HepG2 (cell line): ENCODE results near the gene SPATA25. TPM values are rescaled to one million over a fixed set of nuclear protein-coding genes. Genes with fewer than 3 reads are reported as not detected.

Experiments used
- AKAP8 ChIP-seq: sonication (generic); formaldehyde crosslinking; IDR thresholded peaks from 2 replicates; pipeline ENCODE4 v1.5.1; 2020; ENCODE audit warnings: mild to moderate bottlenecking, missing genetic modification reagents
- FOSL2 ChIP-seq: sonication (generic); formaldehyde crosslinking; IDR thresholded peaks from 2 replicates; pipeline ENCODE4 v1.4.0; 2020; ENCODE audit warnings: missing genetic modification reagents
- GTF2F1 ChIP-seq: fragments of 150-350 bp; IDR thresholded peaks from 2 replicates; pipeline ENCODE4 v1.6.1; 2014; ENCODE audit warnings: low read length
- HOXA3 ChIP-seq: sonication (generic); formaldehyde crosslinking; IDR thresholded peaks from 2 replicates; pipeline ENCODE4 v1.5.0; 2020; ENCODE audit warnings: missing genetic modification reagents
- HOXD1 ChIP-seq: sonication (generic); formaldehyde crosslinking; IDR thresholded peaks from 2 replicates; pipeline ENCODE4 v1.5.0; 2020; ENCODE audit warnings: missing genetic modification reagents
- PHF8 ChIP-seq: sonication (generic); formaldehyde crosslinking; IDR thresholded peaks from 2 replicates; pipeline ENCODE4 v1.5.0; 2020; ENCODE audit warnings: missing genetic modification reagents
- PRMT3 ChIP-seq: sonication (generic); formaldehyde crosslinking; IDR thresholded peaks from 2 replicates; pipeline ENCODE4 v1.8.1; 2022; ENCODE audit warnings: low read depth, mild to moderate bottlenecking, moderate library complexity, missing genetic modification reagents, borderline replicate concordance
- SALL1 ChIP-seq: sonication (generic); formaldehyde crosslinking; IDR thresholded peaks from 2 replicates; pipeline ENCODE4 v1.8.0; 2022; ENCODE audit warnings: mild to moderate bottlenecking, missing genetic modification reagents
- SMAD1 ChIP-seq: sonication (generic); formaldehyde crosslinking; IDR thresholded peaks from 2 replicates; pipeline ENCODE4 v1.4.0; 2020; ENCODE audit warnings: missing genetic modification reagents, low read depth, mild to moderate bottlenecking, borderline replicate concordance
- SYNCRIP ChIP-seq: fragments of 200-400 bp; formaldehyde crosslinking; IDR thresholded peaks from 2 replicates; pipeline ENCODE4 v1.6.1; 2018; ENCODE audit warnings: mild to moderate bottlenecking, low read depth, low read length; ENCODE audit not compliant: insufficient read depth
- ZNF101 ChIP-seq: sonication (generic); formaldehyde crosslinking; IDR thresholded peaks from 2 replicates; pipeline ENCODE4 v1.4.0; 2020; ENCODE audit warnings: mild to moderate bottlenecking, low read depth, missing genetic modification reagents, borderline replicate concordance
- ZNF329 ChIP-seq: sonication (generic); formaldehyde crosslinking; IDR thresholded peaks from 2 replicates; pipeline ENCODE4 v1.9.0; 2021; ENCODE audit warnings: low read depth, mild to moderate bottlenecking, missing genetic modification reagents
- ZNF564 ChIP-seq: sonication (generic); formaldehyde crosslinking; IDR thresholded peaks from 2 replicates; pipeline ENCODE4 v1.8.1; 2023; ENCODE audit warnings: mild to moderate bottlenecking, missing genetic modification reagents
- ZNF724P ChIP-seq: sonication (generic); formaldehyde crosslinking; IDR thresholded peaks from 2 replicates; pipeline ENCODE4 v1.8.0; 2022; ENCODE audit warnings: missing genetic modification reagents, borderline replicate concordance
- ZNF782 ChIP-seq: sonication (generic); formaldehyde crosslinking; IDR thresholded peaks from 2 replicates; pipeline ENCODE4 v1.4.0; 2020; ENCODE audit warnings: missing genetic modification reagents, mild to moderate bottlenecking, borderline replicate concordance
- polyA plus RNA-seq, 8 experiments: library from polyadenylated mRNA; depleted of rRNA in 3 of 8; stranded (reverse) in 7 of 8; unstranded in 1 of 8; fragments of >200 nt; fragmentation: Illumina TruSeq in 4 of 8; extraction: Trizol in 4 of 8; gene quantifications; 2 replicates each; pipeline versions ENCODE4 v1.2.1 to v1.2.3, GENCODE V29; 2011 to 2016; ENCODE audit warnings: low read depth in 4 of 8, missing spikeins in 1 of 8, mixed read lengths in 1 of 8; ENCODE audit not compliant: insufficient read depth in 1 of 8
- total RNA-seq, 5 experiments: library from RNA; depleted of rRNA; stranded (reverse); fragments of >200 nt; fragmentation: Illumina TruSeq; extraction: Trizol; gene quantifications; 2 replicates each; pipeline ENCODE4 v1.2.3, GENCODE V29; 2016; ENCODE audit warnings: low read depth in 1 of 5
- TF ChIP-seq, protein P1 (sequence below): sonication (generic); formaldehyde crosslinking; IDR thresholded peaks from 2 replicates; pipeline ENCODE4 v1.4.0; 2020; ENCODE audit warnings: missing genetic modification reagents, borderline replicate concordance
- TF ChIP-seq, protein P2 (sequence below): IDR thresholded peaks from 2 replicates; pipeline ENCODE4 v1.6.1; 2016; ENCODE audit warnings: missing compliant biosample characterization, missing genetic modification reagents, borderline replicate concordance
- TF ChIP-seq, protein P3 (sequence below): IDR thresholded peaks from 2 replicates; pipeline ENCODE4 v1.6.1; 2012; ENCODE audit warnings: low read length, improper control_type of control experiment
- TF ChIP-seq, protein P4 (sequence below): fragments of 450-650 bp; IDR thresholded peaks from 2 replicates; pipeline ENCODE4 v1.6.1; 2017

The SPATA25 gene
- total and polyA plus RNA-seq, 2 of the 13 experiments (the other 11 are each of a cell fraction or from before 2014, with no cell fraction given) = 4.8 to 7.6 TPM

DNA sequence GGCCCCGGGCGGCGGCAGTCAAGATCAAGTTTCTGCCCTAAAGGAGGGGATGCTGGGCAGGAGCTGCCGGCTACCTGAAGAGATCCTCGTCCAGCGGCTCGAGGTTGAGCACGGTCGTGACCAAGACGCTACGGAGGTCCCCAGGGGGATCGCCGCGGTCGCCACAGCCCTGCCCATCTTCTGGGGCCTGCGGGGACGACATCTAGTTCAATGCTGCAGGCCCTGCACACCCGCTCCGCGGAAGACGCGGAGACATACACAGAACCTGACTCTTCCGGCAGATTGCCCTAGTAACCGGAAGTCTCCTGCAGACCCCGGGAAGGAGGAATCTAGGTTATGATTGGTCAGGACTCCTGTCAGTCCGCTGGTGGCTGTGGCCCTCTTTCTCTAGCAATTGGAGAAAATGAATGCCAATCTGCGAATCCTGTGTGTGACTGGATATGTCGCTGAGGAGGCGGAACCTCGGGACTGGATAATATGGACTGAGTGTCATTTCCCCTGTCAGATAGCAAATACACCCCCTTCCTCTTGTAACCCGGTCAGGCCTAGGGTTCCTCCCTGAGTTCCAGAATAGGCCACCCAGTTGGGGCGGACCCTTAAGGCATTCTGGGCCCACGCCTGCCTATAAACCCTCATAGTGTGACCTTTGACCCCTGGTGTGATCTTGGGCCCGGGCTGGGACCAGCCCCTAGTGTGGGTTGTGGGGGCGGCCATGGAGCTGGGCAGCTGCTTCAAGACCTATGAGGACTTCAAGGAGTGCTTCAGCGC lies 30.1 kb downstream of the SPATA25 start, which contains the start of the genes ACOT8 and ZSWIM3 (continued):
- peak; percentile 75 for TF ChIP-seq SALL1 (CRISPR knock-in tag)
- no peak for TF ChIP-seq PRMT3 (CRISPR knock-in tag)
- no peak for TF ChIP-seq SMAD1 (CRISPR knock-in tag)
- TF ChIP-seq ZNF724P (CRISPR knock-in tag) = no peak; the same call in 1 of the 2 replicates
- TF ChIP-seq FOSL2 (CRISPR knock-in tag) = 0 out of 2 replicates have a peak, but pooled peaks have one; percentile 42
- peak; percentile 82 for TF ChIP-seq AKAP8
- TF ChIP-seq PHF8 = peak; percentile 99
- TF ChIP-seq, protein P1, sequence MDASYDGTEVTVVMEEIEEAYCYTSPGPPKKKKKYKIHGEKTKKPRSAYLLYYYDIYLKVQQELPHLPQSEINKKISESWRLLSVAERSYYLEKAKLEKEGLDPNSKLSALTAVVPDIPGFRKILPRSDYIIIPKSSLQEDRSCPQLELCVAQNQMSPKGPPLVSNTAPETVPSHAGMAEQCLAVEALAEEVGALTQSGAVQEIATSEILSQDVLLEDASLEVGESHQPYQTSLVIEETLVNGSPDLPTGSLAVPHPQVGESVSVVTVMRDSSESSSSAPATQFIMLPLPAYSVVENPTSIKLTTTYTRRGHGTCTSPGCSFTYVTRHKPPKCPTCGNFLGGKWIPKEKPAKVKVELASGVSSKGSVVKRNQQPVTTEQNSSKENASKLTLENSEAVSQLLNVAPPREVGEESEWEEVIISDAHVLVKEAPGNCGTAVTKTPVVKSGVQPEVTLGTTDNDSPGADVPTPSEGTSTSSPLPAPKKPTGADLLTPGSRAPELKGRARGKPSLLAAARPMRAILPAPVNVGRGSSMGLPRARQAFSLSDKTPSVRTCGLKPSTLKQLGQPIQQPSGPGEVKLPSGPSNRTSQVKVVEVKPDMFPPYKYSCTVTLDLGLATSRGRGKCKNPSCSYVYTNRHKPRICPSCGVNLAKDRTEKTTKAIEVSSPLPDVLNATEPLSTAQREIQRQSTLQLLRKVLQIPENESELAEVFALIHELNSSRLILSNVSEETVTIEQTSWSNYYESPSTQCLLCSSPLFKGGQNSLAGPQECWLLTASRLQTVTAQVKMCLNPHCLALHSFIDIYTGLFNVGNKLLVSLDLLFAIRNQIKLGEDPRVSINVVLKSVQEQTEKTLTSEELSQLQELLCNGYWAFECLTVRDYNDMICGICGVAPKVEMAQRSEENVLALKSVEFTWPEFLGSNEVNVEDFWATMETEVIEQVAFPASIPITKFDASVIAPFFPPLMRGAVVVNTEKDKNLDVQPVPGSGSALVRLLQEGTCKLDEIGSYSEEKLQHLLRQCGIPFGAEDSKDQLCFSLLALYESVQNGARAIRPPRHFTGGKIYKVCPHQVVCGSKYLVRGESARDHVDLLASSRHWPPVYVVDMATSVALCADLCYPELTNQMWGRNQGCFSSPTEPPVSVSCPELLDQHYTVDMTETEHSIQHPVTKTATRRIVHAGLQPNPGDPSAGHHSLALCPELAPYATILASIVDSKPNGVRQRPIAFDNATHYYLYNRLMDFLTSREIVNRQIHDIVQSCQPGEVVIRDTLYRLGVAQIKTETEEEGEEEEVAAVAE (CRISPR knock-in tag) = peak; percentile 42
- peak; percentile 15; the same call in 1 of the 2 replicates for TF ChIP-seq GTF2F1
- no peak for TF ChIP-seq SYNCRIP
- no peak; the same call in none of the 2 replicates for TF ChIP-seq ZNF564
- TF ChIP-seq HOXD1 (CRISPR knock-in tag) = peak; percentile 72
- peak; percentile 59; the same call in 1 of the 2 replicates for TF ChIP-seq ZNF329
- TF ChIP-seq ZNF782 (CRISPR knock-in tag) = no peak
- no peak for TF ChIP-seq ZNF101
- peak; percentile 72; the same call in 1 of the 2 replicates for TF ChIP-seq HOXA3 (CRISPR knock-in tag)
- TF ChIP-seq, protein P2, sequence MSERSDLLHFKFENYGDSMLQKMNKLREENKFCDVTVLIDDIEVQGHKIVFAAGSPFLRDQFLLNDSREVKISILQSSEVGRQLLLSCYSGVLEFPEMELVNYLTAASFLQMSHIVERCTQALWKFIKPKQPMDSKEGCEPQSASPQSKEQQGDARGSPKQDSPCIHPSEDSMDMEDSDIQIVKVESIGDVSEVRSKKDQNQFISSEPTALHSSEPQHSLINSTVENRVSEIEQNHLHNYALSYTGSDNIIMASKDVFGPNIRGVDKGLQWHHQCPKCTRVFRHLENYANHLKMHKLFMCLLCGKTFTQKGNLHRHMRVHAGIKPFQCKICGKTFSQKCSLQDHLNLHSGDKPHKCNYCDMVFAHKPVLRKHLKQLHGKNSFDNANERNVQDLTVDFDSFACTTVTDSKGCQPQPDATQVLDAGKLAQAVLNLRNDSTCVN (CRISPR knock-in tag) = peak; percentile 81; the same call in 1 of the 2 replicates
- TF ChIP-seq, protein P3, sequence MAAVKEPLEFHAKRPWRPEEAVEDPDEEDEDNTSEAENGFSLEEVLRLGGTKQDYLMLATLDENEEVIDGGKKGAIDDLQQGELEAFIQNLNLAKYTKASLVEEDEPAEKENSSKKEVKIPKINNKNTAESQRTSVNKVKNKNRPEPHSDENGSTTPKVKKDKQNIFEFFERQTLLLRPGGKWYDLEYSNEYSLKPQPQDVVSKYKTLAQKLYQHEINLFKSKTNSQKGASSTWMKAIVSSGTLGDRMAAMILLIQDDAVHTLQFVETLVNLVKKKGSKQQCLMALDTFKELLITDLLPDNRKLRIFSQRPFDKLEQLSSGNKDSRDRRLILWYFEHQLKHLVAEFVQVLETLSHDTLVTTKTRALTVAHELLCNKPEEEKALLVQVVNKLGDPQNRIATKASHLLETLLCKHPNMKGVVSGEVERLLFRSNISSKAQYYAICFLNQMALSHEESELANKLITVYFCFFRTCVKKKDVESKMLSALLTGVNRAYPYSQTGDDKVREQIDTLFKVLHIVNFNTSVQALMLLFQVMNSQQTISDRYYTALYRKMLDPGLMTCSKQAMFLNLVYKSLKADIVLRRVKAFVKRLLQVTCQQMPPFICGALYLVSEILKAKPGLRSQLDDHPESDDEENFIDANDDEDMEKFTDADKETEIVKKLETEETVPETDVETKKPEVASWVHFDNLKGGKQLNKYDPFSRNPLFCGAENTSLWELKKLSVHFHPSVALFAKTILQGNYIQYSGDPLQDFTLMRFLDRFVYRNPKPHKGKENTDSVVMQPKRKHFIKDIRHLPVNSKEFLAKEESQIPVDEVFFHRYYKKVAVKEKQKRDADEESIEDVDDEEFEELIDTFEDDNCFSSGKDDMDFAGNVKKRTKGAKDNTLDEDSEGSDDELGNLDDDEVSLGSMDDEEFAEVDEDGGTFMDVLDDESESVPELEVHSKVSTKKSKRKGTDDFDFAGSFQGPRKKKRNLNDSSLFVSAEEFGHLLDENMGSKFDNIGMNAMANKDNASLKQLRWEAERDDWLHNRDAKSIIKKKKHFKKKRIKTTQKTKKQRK = peak; percentile 100
- TF ChIP-seq, protein P4, sequence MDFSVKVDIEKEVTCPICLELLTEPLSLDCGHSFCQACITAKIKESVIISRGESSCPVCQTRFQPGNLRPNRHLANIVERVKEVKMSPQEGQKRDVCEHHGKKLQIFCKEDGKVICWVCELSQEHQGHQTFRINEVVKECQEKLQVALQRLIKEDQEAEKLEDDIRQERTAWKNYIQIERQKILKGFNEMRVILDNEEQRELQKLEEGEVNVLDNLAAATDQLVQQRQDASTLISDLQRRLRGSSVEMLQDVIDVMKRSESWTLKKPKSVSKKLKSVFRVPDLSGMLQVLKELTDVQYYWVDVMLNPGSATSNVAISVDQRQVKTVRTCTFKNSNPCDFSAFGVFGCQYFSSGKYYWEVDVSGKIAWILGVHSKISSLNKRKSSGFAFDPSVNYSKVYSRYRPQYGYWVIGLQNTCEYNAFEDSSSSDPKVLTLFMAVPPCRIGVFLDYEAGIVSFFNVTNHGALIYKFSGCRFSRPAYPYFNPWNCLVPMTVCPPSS = no peak
